Nephron (organoid): ENCODE data around the gene SORCS2.
A peak's percentile ranks its signal among the peaks of the same experiment; 100 is the strongest.

ENCODE experiments used
- H3K27ac Mint-ChIP-seq, 3 experiments: 2 replicates each; pipeline ENCODE4 v1.8.0; 2020; ENCODE audit warnings: mixed read lengths in 3 of 3, mild to moderate bottlenecking in 2 of 3, moderate library complexity in 1 of 3
- H3K27me3 Mint-ChIP-seq: 2 replicates; pipeline ENCODE4 v1.8.0; 2021; ENCODE audit warnings: low read depth, mild to moderate bottlenecking, moderate library complexity, mixed read lengths
- H3K36me3 Mint-ChIP-seq: 2 replicates; pipeline ENCODE4 v1.8.0; 2020; ENCODE audit warnings: low read depth, mixed read lengths
- H3K4me1 Mint-ChIP-seq: 2 replicates; pipeline ENCODE4 v1.8.0; 2020; ENCODE audit warnings: mixed read lengths
- H3K4me3 Mint-ChIP-seq, 3 experiments: 2 replicates each; pipeline ENCODE4 v1.8.0; 2020; ENCODE audit warnings: mild to moderate bottlenecking in 3 of 3, mixed read lengths in 3 of 3, moderate library complexity in 2 of 3
- H3K9me3 Mint-ChIP-seq: 2 replicates; pipeline ENCODE4 v1.8.0; 2020; ENCODE audit warnings: mixed read lengths
- CTCF ChIP-seq, 3 experiments: fragments of 200-600 bp; sonication (generic); IDR thresholded peaks; one replicate each; pipeline ENCODE4 v1.5.0; 2021; ENCODE audit warnings: antibody characterized with exemption in 3 of 3; ENCODE audit not compliant: unreplicated experiment in 3 of 3

SORCS2 gene

DNA sequence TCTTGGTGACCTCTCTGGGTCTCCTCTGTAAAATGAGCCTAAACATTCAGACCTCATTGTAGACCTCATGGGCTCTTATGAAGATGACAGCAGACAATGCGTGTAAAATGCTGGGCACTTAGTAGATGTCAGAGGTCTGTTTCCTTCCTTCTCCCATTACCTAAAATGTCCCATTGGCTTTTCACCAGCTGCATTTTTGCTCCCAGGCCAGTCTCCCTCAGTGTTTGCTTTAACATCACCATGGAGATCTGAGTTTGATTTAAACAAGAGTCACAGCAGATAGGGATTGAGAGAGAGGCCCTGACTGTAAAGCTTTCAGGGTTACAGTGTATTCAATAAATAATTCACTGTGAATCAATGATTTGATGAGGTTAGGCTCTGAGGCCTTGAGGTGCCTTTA, 218.1 kb downstream of the SORCS2 start:
- Mint-ChIP-seq H3K36me3 (peaks cover 18% of the 10 kb centered on the region), H3K9me3 (peaks cover 41% of the 10 kb centered on the region), H3K27ac (peak overlapping the region; percentile 21 to 73 (median 49)), H3K27me3 (peaks cover 8% of the 10 kb centered on the region), H3K4me1 (peaks cover 25% of the 10 kb centered on the region), H3K4me3 (no peak overlapping the region)
- TF ChIP-seq CTCF (IDR thresholded peaks at IDR 0.05; ENCODE audit: unreplicated experiment in 3 of 3): no peak

DNA sequence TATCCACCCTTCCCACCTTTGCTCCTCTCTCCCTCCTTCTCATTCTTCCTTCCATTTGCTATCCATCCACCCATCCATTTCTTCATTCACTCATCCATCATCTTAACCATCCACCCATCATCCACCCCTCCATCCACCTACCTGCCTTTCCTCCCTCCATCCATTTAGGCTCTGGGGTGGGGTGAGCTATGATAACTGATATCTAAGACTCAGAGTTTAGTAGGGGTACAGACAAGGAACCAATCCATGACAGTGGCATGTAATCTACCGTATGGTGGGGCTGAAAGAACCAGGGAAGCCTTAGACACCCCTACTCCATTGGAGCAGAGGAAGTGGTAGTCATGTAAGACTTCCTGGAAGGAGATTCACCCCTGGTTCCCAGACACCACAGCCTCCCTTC, 219.2 kb downstream of the SORCS2 start:
- Mint-ChIP-seq H3K4me1 (peaks cover 25% of the 10 kb centered on the region), H3K27me3 (peaks cover 8% of the 10 kb centered on the region), H3K9me3 (peaks cover 32% of the 10 kb centered on the region), H3K36me3 (peaks cover 18% of the 10 kb centered on the region), H3K4me3 (no peak overlapping the region), H3K27ac (peak overlapping the region in 1 of 3 experiments; percentile 2)
- no peak for TF ChIP-seq CTCF (IDR thresholded peaks at IDR 0.05; ENCODE audit: unreplicated experiment in 3 of 3)

GRCh38 chr4:7411896-7412553, 219.7 kb downstream of the SORCS2 start:
- Mint-ChIP-seq H3K4me3 (no peak overlapping the region), H3K27me3 (peaks cover 8% of the 10 kb centered on the region), H3K9me3 (peaks cover 27% of the 10 kb centered on the region), H3K4me1 (peaks cover 23% of the 10 kb centered on the region), H3K27ac (peak overlapping the region in 1 of 3 experiments; percentile 2), H3K36me3 (peaks cover 14% of the 10 kb centered on the region)
- TF ChIP-seq CTCF (IDR thresholded peaks at IDR 0.05; ENCODE audit: unreplicated experiment in 3 of 3): no peak

GRCh38 chr4:7412554-7412912, 220.2 kb downstream of the SORCS2 start:
- peaks cover 22% of the 10 kb centered on the region for H3K9me3 Mint-ChIP-seq
- H3K36me3 Mint-ChIP-seq: peaks cover 12% of the 10 kb centered on the region
- peaks cover 8% of the 10 kb centered on the region for H3K27me3 Mint-ChIP-seq
- TF ChIP-seq CTCF (IDR thresholded peaks at IDR 0.05; ENCODE audit: unreplicated experiment in 3 of 3): no peak
- no peak overlapping the region for H3K27ac Mint-ChIP-seq
- H3K4me3 Mint-ChIP-seq: no peak overlapping the region
- H3K4me1 Mint-ChIP-seq: peaks cover 20% of the 10 kb centered on the region

DNA sequence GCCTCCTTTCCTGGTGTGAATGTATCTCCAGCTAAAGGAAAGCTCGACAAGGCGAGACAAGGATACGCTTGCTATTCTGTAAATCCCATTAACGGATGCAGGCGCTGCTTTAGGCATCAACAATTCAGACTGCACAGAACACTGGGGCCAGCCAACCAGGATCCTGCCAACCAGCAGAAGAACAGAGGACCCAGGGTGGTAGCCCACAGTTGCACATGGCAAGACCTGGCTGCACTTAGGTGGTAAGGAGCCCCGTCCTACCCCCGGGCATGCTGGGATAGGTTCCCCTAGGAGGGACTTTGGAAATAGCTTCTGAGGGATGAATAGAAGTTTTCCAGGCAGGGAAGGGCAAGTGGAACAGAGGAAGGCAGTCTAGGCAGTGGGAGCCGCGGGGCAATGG, 221.7 kb downstream of the SORCS2 start:
- Mint-ChIP-seq H3K27me3 (peaks cover 8% of the 10 kb centered on the region), H3K27ac (no peak overlapping the region), H3K36me3 (peaks cover 4% of the 10 kb centered on the region), H3K9me3 (peaks cover 9% of the 10 kb centered on the region), H3K4me3 (no peak overlapping the region), H3K4me1 (peaks cover 20% of the 10 kb centered on the region)
- no peak for TF ChIP-seq CTCF (IDR thresholded peaks at IDR 0.05; ENCODE audit: unreplicated experiment in 3 of 3)
